GM12875 (cell line): ENCODE measurements around the gene ALB.
A peak's percentile ranks its signal among the peaks of the same experiment; 100 is the strongest.

Source experiments
- H3K4me3 ChIP-seq: one replicate; pipeline ENCODE4 v1.5.1; 2011; ENCODE audit warnings: low read depth, low read length, control low read depth
- CTCF ChIP-seq: IDR thresholded peaks from 2 replicates; pipeline ENCODE4 v1.5.1; 2011; ENCODE audit warnings: low read depth, mild to moderate bottlenecking, control low read depth, inconsistent platforms, low read length, moderate library complexity, borderline replicate concordance; ENCODE audit not compliant: insufficient read depth

The ALB gene

GRCh38 chr4:73432169-73433000, 28.3 kb downstream of the ALB start:
- no peak for TF ChIP-seq CTCF
- H3K4me3 ChIP-seq = no peak overlapping the region

- no peak for TF ChIP-seq CTCF
- H3K4me3 ChIP-seq = no peak overlapping the region
Observed at GRCh38 chr4:73433140-73433539, 29.1 kb downstream of the ALB start.

- TF ChIP-seq CTCF = peak; percentile 45; the same call in 1 of the 2 replicates
- H3K4me3 ChIP-seq = no peak overlapping the region
Observed at GRCh38 chr4:73434311-73434710, 30.2 kb downstream of the ALB start.

GRCh38 chr4:73435984-73436383, 31.9 kb downstream of the ALB start, which contains the start of gene AFP:
Gene AFP (plus strand): TSS chr4:73436221. CDS start chr4:73436263, 42 bp downstream.
- H3K4me3 ChIP-seq = no peak within 1 kb of the TSS
- no peak for TF ChIP-seq CTCF

- no peak overlapping the region for H3K4me3 ChIP-seq
- no peak for TF ChIP-seq CTCF
Observed at GRCh38 chr4:73436674-73437557, 32.8 kb downstream of the ALB start.

GRCh38 chr4:73437558-73437956, 33.5 kb downstream of the ALB start:
- TF ChIP-seq CTCF = no peak
- no peak overlapping the region for H3K4me3 ChIP-seq
